ENCODE results near the gene ALMS1.
"Not testable (repeated sequence)": the region's sequence is repeated elsewhere in the genome, so short reads cannot be mapped to it uniquely, and the experiment has no call there.

ALMS1 gene, protein sequence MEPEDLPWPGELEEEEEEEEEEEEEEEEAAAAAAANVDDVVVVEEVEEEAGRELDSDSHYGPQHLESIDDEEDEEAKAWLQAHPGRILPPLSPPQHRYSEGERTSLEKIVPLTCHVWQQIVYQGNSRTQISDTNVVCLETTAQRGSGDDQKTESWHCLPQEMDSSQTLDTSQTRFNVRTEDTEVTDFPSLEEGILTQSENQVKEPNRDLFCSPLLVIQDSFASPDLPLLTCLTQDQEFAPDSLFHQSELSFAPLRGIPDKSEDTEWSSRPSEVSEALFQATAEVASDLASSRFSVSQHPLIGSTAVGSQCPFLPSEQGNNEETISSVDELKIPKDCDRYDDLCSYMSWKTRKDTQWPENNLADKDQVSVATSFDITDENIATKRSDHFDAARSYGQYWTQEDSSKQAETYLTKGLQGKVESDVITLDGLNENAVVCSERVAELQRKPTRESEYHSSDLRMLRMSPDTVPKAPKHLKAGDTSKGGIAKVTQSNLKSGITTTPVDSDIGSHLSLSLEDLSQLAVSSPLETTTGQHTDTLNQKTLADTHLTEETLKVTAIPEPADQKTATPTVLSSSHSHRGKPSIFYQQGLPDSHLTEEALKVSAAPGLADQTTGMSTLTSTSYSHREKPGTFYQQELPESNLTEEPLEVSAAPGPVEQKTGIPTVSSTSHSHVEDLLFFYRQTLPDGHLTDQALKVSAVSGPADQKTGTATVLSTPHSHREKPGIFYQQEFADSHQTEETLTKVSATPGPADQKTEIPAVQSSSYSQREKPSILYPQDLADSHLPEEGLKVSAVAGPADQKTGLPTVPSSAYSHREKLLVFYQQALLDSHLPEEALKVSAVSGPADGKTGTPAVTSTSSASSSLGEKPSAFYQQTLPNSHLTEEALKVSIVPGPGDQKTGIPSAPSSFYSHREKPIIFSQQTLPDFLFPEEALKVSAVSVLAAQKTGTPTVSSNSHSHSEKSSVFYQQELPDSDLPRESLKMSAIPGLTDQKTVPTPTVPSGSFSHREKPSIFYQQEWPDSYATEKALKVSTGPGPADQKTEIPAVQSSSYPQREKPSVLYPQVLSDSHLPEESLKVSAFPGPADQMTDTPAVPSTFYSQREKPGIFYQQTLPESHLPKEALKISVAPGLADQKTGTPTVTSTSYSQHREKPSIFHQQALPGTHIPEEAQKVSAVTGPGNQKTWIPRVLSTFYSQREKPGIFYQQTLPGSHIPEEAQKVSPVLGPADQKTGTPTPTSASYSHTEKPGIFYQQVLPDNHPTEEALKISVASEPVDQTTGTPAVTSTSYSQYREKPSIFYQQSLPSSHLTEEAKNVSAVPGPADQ (N-terminal part only)

DNA sequence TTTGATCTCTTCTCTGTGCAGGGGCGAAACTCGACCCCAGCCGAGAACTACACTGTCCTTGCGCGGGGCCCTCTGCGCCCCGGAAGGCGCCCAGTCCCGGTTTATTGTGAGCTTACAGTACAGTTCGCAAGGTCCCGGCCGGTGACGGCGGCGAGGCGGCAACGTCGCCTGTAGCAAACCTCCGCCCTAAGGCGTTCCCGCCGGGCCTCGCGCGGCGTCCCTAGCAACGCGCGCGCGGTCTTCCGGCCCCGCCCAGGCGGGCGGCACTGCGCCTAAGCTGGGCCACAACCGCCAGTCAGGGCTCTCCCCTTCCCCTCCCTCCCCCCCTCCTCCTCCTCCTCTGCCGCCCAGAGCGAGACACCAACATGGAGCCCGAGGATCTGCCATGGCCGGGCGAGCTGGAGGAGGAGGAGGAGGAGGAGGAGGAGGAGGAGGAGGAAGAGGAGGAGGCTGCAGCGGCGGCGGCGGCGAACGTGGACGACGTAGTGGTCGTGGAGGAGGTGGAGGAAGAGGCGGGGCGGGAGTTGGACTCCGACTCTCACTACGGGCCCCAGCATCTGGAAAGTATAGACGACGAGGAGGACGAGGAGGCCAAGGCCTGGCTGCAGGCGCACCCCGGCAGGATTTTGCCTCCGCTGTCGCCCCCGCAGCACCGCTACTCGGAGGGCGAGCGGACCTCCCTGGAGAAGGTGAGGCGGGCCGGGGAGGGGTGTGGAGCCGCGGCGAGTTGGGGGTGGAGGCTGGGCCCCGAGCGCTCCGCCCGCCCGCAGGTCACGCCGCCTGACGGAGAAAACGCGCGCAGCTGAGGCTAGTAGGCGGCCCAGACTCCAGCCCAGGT is at the start of gene ALMS1:
Gene ALMS1, plus strand, starts transcription at position 333 of the 838 bp plus-strand sequence. Its CDS starts 33 bp downstream, at position 366.
- peak; percentile 94 for DNase-seq (ENCODE audit: low spot score)

DNA sequence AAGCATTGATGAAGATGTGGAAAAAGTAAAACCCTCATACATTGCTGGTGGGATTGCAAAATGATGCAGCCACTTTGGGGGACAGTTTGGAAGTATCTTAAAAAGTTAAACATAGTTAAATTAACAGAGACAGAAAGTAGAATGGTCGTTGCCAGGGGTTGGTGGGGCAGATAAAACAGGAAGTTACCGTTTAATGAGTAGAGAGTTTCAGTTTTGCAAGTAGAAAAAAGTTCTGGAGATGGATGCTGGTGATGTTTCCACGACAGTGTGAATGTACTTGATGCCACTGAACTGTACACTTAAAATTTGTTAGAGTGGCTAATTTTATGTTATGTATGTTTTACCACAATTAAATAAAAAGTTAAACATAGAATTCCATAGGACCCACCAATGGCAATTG is 47.8 kb upstream of the ALMS1 start:
- DNase-seq (ENCODE audit: low spot score) = no peak

DNA sequence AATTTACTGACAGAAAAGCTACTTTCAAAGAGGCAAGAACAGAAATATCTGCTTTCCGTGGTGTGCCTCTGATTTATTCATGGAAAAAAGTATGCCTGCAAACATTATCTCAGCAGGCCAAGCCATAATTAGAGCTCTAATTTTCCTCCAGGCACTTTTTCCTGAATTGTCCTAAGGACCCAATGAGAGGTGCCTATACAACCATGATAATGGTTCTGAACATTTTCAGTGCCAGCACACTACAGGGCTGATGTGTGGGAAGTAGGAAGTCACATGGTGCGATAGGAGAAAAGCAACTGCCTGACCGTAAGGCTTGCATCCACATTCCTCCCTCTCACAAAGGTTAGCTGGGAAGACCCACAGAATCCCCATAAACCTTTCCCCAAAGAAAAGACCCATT is 46.4 kb upstream of the ALMS1 start:
- no peak for DNase-seq (ENCODE audit: low spot score)

DNA sequence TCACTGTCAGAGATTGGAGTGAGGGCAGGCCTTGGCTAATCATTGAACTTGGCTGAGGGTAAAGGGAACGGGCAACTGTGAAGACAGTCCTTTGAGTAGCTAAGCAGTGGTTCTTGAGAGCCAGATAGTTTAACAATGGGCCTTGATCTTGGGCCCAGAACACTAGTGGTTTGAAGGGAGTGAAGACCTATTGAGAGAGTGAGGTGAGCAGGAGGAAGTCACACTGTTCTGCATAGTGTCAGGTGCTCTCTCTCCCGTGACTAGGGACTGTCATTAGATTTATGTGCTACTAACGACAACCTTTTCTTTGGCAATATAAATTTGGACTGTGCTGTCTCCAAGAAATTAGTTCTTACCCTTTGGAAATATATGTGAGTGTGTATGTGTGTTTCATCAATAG is 44.6 kb upstream of the ALMS1 start:
- no peak for DNase-seq (ENCODE audit: low spot score)

DNA sequence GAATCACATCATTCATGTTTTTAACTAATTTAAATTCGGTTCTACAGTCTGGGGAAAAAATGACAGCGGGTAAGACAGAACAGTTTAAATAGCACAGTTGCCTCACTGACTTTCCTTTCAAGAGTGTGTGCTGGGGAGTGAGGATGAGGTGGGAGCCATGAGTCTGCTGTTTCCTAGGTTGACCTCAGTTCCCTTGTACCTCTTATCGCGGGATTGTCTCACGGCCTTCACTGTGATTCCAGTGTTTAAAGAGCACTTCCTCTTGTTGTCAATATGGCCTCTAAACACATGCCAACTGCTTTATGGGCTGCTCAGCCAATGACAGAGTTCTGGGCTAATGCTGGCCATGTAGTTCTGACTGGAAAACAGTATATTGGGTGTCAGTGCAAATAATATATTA is 41.6 kb upstream of the ALMS1 start:
- DNase-seq (ENCODE audit: low spot score) = no peak

DNA sequence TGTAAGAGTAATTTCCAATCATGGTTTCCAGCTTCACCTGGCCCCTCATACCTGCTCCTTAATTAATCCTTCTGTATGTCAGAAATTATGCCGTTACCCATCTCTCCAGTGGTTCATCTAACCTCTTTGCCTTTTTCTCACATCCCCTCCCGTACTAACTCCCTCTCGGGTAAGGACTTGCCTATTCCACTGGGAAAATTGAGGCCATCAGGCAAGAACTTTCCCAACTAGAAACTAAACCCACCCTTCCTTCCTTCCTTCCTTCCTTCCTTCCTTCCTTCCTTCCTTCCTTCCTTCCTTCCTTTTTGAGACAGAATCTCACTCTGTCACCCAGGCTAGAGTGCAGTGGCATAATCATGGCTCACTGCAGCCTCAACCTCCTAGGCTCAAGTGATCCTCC is 40.9 kb upstream of the ALMS1 start:
- not testable (repeated sequence) for DNase-seq (ENCODE audit: low spot score)

DNA sequence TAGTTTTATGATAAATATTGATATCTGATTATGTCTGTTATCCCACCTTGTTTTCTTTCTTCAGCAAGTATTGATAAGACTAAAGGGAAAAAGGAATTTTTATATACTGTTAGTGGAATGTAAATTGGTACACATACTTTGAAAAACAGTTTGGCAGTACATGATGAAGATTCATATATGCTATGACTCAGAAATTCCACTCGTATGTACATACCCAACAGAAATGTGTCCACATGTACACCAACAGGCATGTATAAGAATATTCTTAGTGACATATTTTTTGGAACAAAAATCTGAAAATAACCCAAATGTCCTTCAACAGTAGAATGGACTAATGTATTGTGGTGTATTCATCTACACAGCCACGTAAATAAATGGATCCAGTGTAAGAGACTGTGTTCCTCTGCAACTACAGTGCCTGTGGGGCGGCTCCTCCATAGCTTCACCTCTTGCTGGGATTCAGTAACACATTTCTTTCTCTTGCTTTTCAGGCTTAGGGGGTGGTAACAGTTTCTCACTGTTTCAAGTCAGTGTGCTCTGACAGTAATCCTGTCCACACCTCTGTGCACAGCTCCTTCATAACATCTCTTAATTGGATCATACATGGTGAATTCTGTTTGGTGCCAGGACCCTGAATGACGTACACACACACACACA is 35.5 kb upstream of the ALMS1 start:
- DNase-seq (ENCODE audit: low spot score) = no peak

DNA sequence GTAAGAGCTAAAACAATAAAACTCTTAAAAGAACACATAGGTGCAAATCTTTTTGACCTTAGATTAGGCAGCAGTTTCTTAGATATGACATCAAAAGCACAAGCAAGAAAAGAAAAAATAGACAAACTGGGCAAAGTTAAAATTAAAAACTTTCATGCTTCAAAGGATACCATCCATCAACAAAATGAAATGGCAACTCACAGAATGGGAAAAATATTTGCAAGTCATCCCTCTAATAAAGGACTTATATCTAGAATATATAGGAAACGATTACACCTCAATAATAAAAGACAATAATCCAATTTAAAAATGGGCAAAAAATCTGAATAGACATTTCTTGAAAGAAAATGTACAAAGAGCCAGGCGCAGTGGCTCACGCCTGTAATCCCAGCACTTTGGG is 29.5 kb upstream of the ALMS1 start:
- no peak for DNase-seq (ENCODE audit: low spot score)

DNA sequence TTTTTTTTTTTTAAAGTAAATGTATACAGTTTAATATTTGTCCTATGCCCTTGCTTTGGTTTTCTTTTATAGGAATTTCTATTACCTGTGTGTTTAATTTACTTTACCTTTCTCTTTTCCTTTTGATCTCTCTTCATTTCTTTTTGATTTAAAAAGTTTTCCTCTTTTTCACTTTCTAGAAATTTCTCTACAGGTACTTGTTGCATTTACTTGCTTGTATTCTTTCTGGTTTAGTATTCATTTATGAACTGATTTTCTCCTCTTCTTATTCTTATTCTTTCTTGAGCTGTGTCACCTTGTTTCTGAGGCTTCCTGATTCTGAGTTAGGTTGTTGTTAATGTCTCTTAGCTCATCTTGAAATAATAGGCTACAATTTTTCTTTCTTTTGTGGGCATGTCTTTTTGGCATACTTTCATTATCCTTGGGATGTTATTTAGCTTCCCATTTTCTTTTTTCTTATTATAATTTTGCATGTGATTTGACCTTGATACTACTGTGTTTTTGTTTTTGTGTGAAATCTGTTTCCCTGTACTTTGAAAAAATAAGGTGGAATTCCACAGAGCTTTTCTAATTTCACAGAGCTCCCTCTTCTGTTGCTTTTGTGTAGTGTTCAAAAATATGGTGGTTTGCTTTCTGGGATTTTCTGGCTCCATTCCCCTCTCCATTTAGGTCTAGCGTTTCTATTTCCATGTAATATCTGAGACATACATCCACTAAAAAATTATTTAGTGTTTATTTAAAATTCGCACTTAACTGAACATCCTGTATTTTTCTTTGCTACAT is 25.5 kb upstream of the ALMS1 start:
- DNase-seq (ENCODE audit: low spot score) = peak; percentile 16

DNA sequence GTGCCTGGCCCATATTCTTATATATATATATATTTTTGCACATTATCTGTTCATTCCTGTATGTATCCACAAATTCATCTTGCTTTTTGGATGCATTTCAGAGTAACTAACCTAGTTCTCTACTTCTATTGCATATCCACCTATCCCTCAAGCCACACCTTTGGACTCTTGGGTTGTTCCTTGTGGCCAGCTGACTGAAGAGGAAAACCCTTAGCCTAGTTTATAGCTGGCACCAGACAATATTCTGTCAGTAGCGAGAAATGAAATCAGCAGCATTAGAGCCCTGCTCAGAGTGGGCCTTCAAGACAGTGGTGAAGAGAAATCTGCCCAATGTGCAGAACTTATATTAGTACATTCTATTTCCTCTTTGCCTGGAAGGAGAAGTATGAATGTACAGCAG is 19.6 kb upstream of the ALMS1 start:
- DNase-seq (ENCODE audit: low spot score) = no peak

DNA sequence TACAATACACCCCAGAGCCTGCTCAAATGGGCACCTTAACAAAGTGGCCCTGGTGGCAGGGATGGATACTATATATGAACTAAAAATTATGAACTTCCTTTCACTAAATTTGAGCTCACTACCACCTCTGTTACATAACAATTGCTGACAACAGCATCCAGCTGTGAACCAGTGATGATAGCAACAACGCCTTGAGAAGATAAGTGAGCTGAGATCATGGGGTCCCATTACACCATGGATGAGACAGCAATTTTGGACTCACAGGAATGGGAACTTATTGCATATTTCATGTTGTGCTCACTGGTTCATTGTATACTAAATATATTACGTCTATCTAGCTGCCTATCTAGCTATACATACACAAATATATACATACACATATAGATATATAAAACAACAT is 16.9 kb upstream of the ALMS1 start:
- no peak for DNase-seq (ENCODE audit: low spot score)

DNA sequence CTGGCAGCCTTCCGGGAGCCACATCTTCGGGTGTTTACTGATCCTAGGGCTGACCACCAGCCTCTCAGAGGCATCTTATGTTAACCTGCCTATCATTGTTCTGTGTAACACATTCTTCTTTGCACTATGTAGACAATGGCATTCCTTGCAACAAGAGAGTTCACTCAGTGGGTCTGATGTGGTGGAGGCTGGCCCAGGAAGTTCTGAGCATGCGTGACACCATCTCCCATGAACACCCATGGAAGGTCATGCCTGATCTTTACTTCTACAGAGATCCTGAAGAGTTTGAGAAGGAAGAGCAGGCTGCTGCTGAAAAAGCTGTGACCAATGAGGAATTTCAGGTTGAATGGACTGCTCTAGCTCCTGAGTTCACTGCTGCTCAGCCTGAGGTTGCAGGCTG is 15.3 kb upstream of the ALMS1 start:
- DNase-seq (ENCODE audit: low spot score) = no peak

DNA sequence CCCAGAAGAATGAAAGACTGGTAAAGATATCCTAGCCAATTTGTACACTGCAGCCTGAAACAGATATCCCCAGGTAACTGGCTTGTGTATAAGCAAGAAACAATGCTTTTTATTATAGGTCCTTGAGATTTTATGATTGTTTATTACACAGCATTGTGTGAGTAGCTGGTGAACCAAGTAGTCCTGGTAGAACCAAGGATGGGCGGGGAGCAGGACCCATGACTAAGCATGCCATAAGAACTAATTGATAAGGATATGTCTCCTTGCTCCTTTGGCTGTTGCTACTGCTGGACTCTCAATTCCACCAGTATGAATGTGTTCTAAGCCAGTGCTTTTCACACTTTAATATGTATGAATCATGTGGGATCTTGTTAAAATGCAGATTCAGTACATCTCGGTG is 12.3 kb upstream of the ALMS1 start:
- no peak for DNase-seq (ENCODE audit: low spot score)

DNA sequence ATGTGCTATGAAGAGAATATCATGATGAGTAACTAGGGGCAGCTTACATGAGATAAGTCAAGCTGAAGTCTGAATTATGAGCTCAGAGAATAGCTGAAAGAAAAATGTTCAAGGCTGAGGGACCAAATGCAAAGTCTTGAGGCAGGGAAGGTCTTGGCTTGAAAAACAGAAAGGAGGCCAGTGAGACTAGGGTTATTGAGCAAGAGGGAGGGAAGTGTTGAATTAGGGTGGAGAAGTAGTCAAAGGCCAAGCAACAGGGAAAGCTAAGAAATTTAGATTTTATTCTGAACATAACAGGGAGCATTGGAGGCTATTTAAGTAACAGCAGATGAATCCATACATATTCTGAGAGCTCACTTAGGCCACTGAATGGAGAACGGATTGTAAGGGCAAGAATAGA is 11.4 kb upstream of the ALMS1 start:
- DNase-seq (ENCODE audit: low spot score) = no peak

DNA sequence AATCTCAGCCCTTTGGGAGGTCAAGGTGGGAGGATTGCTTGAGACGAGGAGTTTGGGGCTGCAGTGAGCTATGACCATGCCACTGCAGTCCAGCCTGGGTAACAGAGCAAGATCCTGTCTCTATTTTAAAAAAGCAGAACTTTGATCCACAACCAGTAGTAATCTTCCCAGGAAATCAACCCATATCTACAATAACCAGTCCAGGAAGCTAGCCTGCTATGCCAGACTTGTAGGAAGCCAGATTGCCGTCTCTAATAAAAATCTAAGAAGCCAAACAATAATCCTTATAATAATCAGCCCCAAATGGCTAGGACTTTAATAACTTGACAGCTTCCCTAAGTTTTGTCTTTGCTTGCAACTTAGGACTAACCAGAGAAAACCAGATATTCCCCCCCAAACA is 9.0 kb upstream of the ALMS1 start:
- DNase-seq (ENCODE audit: low spot score) = no peak

DNA sequence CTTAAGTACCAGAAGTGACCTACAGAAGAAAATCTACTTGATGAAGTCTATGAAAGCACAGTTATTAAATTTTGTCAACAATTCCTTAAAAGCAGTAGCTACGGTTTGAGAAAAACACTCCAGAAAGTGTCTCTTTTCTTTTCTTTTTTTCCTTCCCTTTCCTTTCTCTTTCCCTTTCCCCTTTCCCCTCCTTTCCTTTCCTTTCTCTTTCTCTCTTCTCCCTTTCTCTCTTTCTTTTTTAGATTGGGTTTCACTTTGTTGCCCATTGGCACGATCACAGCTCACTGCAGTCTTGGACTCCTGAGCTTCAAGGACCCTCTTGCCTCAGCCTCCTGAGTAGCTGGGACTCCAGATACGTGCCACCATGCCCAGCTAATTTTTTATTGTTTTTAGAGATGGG is 2.6 kb upstream of the ALMS1 start:
- no peak for DNase-seq (ENCODE audit: low spot score)

DNA sequence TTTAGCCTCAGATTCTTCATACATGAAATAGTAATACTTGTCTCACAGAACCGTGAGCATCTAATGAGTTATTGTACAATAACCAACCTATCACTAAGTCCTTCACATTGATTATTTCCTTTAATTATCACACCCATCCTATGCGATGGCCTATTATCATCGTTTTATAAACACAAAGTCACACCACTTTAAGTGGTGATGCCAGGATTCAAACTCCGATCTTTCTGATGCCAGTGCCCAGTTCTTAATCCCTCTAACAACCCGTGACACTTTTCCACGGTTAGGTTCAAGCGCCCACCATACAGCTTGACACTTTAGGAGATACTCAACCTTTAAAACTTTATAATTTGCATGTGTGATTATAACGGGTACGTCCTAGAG is 523 bp upstream of the ALMS1 start:
- no peak for DNase-seq (ENCODE audit: low spot score)

DNA sequence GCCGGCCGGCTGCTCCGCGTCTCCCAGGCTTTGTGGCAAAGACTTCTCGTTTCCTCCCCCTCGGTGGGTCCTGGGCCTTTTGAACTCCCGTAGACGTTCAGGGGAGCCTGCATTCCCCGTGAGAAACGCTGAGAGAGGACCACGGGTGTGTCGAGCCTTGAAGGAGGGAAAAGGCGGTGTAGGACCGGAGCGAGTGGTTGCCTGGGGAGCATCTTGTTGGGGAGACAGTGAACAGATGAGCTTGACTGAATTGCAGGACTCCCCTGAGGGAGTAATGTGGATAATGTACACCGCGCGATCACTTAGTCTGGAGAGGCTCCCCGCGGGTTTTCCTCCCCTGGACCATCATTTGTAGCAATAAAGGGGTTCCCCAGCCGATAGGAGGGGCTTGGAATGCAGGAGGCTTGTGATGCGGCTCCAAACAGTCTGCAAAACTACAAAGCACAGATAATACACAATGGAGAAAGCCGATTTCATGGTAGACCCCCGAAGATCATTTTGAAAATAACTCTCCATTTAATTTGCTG is 769 bp downstream of the ALMS1 start:
- no peak for DNase-seq (ENCODE audit: low spot score)

DNA sequence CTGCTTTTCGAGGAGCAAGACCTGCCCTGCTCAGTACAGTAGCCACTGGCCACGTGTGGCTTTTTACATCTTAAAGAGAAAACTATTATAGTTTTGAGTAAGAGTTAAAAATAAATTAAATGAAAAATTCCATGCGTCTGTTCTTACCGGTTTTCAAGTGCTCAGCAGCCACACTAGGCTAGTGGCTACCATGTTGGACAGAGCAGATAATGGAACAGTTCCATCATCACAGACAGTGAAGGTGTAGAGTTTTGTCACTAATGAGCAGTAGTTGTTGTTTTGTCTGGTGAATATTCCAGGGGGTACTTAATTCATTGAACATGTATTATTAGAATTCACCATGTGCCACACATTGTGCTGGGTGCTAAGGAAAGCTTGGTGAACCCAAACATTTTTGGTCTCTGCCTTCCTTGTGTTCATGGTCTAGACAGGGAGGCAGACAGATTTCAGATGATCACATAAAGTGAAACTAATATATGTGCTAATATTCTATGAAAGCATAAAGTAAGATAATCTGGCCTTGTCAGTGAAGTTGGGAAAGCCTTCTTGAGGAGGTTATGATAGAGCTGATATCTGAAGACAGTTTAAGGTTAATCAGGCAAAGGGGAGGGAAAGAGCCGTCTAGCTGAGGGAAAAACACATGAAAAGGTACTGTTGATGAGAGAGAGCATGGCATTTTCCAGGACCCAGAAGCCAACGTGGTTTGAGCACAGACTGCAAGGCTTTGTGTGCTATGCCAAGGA is 1.4 kb downstream of the ALMS1 start:
- DNase-seq (ENCODE audit: low spot score) = peak; percentile 7
